NCI-H2196 (cell line): ENCODE results near the gene NOS1AP.
"Not testable (repeated sequence)": the region's sequence is repeated elsewhere in the genome, so short reads cannot be mapped to it uniquely, and the experiment has no call there.

Experiments used
- DNase-seq: peaks from one replicate; lab custom pipeline; 2025; ENCODE audit not compliant: unreplicated experiment; lab: John Stamatoyannopoulos, UW

The NOS1AP gene

DNA sequence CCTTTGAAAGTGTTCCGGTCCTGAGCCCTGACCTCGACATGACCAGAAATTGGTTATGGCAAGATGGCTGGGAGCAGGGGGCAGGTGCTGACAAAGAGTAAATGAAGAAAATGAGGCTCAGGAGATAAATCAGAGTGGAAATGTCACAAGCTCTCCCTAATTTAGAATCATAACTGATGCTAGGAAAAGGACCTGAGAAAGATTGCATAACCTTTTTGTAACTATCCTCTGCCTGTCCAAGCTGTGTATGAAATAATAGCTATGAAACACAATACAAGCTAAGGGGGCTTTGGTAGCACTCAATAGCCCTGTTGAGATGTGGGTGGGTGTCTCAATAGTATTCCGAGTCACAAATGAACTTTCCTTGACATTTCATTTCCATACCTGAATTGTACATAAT, 12.9 kb upstream of the NOS1AP start:
- no peak for DNase-seq

DNA sequence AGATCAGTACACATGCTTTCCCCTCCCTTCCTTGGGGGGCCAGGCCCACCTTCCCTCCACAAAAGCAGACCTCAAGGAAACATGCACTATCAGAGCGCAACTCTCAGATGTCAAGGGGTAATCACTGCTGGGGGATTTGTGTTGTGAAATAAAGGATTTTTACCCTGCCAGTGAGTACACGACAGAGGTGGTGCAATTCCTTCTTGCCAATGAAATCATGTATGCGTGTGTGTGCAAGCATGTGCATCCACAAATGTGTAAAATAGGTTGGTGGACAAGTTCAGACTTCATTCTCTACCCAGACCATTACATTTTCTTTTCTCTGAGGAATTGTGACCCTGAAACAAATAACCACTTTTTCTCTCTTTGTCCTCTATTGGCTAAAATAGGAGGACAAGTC, 9.8 kb upstream of the NOS1AP start:
- DNase-seq: no peak

DNA sequence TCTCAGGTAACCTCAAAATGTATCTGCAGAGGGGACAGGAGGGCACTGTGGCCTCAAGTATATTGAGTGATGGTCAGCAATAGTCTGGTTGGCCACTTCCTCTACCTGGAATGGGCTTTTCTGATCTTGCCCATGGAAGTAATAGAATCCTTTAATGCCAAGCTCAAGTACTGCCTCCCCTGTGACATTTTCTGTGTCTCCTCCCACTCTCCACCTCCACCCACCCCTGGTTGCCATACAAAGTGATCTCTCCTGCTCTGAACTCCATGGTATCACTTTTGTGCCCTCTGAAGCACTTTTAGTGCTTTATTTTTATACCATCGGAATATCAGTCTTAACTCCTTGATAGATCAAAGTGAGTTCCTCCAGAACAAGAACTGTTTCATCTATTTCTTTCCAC, 9.2 kb upstream of the NOS1AP start:
- DNase-seq: no peak

DNA sequence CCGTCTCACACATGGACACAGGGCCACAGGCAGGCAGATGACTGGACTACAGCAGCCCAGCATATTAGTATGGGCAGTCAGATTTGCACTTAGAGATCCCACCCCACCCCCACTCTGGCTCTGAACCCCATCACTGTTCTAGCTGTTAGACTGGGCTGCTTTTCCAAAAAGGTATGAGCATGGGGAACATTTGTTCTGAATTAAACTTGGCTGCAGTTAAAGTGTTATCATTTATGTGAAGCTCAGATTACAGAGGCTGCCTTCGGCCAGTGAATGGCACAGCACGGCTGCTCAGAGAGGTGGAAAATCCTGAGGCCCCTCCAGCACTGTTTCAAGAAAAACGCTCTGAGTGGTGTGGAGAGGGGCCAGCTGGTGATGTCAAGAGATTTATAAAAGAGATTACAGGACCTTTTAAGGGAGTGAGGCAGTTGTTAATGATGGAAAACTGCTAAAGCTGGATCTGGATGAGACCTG, 6.9 kb upstream of the NOS1AP start:
- peak; percentile 70 for DNase-seq

DNA sequence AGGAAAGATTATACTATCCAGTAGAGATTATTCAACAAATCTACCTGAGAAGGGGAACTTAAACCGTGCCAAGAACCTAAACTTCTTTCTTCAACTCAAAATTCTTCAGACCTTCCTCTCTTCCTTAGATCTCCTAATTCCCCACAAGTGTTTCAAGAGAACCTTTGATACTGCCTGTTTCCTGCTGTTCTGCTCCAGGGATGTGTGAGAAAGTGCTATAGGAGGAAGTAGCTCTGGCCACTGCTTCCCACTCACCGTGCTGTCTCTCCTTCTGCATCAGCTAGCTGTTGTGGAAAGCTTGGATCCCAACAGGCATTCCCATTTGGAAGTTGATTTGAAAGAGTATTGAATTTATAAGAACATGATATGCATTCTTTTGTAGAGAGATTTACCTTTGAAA, 4.5 kb upstream of the NOS1AP start:
- DNase-seq: no peak

DNA sequence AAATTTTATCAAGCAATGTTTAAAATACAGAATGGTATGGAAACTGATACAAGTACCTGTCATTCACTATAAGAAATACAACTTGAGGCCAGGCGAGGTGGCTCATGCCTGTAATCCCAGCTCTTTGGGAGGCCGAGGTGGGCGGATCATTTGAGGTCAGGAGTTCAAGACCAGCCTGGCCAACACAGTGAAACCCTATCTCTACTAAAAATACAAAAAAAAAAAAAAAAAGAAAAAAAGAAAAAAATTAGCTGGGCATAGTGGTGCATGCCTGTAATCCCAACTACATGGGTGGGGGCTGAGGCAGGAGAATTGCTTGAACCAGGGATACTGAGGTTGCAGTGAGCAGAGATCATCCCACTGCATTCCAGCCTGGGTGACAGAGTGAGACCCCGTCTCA, 2.7 kb upstream of the NOS1AP start:
- DNase-seq: not testable (repeated sequence)

DNA sequence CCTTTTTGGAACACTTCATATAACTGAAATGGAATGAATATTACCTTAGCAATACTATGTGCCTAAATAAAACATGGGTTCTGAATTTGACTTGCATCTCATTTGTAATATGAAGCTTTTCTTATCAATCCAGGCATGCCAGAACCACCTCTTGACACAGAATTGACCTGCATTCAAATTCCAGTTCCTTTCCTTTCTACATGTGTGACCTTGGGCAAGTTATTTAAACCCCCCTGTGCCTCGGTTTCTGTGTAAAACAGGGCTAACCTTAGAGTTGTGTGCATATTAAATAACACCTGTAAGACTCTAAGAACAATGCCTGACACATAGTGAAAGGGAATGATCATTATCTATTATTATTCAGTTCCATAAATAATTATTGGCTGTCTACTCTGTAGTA, 2.0 kb upstream of the NOS1AP start:
- no peak for DNase-seq

DNA sequence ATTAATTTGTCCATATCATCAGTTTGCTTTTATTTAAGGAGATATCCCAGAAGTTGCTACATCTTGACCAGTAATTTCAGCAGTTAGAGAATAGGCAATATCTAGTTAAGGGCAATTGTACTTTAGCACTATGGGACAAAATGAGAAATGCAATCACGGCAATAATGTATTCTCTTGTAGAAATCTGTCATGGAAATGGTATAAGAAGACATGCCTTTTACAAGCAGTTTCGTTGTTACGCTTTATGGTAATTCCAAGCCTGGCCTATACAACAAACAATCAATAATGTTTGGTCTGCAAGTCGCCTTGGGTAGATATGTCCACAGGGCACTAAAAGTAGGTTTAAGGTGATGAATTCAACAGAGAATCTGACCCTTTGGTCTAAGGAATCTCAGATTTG, 1.2 kb upstream of the NOS1AP start:
- no peak for DNase-seq

DNA sequence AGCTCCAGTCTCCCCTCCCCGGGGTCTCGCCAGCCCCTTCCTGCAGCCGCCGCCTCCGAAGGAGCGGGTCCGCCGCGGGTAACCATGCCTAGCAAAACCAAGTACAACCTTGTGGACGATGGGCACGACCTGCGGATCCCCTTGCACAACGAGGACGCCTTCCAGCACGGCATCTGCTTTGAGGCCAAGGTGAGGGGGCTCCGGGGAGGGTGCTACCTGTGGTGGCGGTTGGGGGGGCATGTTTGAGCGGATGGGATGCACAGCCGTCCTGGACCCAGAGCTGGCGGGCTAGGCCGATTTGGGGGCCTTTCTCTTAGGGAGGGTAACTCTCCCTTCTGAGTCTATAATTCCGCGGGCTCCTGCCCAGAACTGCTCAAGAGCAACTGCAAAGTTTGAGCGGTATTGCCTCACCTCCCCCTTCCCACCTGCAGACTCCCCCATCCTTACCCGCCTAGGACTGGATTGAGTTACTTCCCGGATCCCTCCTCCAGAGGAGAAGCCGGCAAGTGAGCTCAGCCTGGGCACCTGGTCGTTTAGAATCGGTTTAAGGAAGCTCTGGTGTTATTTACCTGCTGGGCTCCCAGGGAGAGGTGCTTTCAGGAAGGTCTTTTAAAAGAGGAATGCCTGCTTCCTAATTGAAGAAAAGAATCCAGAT, 730 bp downstream of the NOS1AP start:
- peak; percentile 44 for DNase-seq

DNA sequence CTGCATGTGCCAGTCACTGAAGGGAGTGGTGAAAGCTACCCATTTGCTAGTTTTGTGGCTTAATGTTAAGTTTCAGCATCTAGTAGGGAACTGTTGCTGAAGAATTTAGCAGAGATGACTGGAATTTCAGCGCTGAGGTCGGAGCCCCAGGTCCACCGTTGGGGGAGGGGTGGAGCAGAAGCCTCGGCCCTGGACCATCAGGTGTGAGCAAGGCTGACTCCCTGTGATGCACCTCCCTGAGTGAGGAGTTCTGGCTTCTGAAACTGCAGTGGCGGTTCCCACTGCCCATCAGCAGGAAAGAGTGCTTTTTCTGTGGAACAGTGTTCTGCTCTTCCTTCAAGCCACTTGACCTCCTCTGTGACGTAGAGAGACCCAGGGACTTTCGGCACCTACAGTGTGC, 1.3 kb downstream of the NOS1AP start:
- DNase-seq: no peak

DNA sequence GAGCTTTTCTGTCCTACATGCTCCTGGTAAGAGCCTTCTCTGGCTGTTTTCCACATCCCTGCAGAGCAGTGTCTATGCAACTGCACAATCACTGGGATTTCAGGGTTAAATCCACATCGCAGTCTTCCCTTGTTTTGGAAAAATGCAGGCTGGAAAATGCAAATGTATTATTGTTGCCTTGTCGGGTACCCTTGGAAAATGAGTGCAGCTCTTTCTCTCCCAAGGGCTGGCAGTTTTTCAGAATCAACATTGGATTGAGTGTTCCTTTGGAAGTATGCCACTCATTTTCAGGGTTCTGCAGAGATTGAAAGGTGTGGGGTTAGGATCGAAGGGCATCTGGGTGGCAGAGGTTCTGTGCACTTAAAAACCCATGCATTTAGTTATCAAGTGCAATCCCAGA, 3.2 kb downstream of the NOS1AP start:
- DNase-seq: no peak

DNA sequence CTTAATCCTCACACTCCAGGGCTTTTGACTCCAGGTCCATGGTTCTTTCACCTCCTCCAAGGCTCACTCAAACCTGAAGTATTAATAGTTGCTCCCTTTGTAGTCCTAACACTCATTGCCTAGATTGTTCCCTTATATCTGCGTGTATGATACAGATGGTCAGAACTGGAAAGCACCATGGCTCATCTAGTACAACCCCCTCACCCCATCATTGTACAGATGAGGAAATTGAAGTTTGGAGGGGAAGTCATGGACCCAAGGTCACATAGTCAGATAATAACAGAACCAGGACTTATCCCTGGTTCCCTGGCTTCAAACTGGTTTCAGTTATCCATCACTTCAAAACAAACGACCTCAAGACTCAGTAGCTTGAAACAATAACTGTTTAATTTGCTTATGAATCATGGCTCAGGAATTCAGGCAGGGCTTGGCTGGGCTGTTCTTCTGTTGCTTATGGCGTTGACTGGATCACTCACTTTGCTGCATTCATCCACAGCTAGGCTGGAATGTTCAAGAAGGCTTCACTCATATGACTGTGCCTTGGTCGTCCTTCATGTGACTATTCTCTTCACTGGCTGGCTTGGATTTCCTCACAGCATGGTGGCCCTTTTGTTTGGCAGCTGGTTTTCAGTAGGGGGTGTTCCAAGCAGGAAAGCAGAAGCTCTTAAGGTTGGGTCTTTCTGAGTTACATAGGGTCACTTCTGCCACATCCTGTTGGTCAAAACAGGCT, 5.0 kb downstream of the NOS1AP start:
- no peak for DNase-seq

DNA sequence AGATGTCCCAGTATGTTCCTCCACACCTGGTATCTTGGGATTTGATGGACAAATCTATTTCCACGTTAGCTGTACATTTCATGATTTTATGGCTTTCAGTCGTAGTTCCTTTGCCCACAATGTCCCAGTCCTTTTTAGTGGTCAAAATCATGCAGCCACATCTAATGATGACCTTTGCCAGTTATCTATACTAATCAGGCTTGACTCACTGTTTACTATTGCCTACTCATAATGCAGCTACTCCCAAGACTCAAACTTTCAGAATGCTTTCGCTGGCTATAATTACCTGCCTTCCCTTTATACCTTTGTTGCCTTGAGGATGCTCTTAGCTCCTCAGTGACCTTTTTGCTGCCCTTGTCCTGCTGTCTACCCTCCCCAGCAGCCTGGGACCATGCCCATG, 6.4 kb downstream of the NOS1AP start:
- no peak for DNase-seq

DNA sequence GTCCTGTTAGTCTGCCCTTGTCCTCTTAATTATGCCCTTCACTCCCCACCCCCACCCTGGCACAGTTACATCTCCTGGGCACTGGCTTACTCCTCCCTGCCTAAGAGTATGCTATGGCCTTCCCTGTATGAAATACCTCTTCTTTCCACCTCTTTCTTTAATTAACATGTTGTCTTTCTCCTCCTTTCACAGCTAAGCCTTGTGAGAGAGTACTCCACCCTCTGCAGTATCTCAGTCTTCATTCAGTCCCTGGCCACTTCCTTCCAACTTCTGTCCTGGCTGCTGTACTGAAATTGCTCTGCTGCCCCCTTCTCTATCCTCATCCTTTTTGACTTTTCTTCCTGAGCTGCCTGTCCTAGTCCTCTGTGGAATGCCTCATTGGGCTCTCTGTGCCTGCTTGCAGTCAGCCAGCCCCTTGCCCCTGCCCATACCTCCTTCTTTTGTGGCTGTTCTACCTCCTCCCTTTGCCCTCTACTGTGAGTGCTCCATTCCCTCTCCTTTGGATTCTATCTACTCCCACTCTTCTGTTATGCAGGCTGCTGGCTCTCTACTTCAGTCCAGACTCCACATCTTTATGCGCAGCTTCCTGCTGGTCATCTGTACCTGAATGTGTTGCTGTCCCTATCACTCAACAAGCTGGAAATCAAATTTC, 8.3 kb downstream of the NOS1AP start:
- no peak for DNase-seq

DNA sequence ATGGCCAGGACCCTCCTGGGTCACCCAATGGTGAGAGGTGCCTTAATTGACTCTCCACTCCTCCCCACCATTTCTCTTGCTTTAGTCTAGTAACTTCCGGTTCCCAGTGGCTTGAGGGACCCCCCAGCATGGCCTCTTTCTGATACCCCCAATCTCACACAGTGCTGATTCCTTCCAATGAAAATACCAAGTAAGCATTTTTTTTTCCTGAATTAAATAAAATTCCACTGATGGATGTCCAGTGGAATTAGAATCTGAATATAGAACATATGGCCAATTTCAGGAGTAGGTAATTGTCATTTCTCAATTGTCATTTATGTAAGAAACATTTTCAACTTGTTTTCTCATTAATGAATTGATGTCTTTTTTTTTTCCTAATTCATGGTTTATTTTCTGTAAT, 9.5 kb downstream of the NOS1AP start:
- no peak for DNase-seq

DNA sequence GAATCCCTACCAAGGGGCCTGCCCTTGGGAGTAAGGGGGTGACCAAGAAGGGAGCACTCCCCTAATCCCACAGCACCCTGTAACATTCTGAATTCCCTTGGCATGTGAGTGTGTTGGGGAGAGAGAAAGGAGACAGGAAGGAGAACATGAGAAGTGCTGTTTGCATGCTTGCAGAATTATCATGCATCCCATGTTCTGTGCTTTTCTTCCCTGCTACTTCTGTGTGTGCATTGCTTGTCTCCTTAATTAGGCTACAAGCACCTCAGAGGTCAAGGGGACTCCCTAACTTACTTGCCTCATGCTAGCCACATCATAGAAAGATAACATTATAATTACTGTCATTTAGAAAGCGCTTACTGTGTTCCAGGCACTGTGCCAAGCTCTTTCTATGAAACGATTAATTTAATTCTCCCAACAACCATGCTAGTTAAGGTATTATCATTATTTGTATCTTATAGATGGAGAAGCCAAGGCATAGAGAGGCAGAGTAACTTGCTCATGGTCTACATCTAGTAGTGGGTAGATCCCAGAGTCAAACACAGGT, 11.1 kb downstream of the NOS1AP start:
- DNase-seq: no peak

DNA sequence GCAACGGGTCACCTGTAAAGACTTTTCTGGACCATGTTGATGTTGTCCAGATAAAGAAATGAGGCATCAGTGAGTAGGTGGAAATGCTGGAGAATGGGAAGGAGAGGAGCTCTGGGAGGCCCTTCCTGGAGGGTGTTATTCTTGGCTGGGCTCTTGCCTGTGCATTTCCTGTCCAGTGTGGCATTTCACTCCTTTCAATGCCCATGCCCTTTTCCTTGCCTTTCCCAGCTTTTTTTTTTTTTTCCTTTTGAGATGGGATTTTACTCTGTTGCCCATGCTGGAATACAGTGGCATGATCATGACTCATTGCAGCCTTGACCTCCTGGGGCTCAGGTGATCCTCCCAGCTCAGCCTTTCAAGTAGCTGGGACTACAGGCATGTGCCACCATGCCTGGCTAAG, 11.8 kb downstream of the NOS1AP start:
- DNase-seq: no peak

DNA sequence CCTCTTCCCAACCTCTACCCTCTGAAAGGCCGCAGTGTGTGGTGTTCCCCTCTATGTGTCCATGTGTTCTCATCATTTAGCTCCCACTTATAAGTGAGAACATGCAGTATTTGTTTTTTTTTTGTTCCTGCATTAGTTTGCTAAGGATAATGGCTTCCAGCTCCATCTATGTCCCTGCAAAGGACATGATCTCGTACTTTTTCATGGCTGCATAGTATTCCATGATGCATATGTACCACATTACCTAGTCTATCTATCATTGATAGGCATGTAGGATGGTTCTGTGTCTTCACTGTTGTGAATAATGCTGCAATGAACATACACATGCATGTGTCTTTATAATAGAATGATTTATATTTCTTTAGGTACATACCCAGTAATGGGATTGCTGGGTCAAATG, 12.6 kb downstream of the NOS1AP start:
- not testable (repeated sequence) for DNase-seq

DNA sequence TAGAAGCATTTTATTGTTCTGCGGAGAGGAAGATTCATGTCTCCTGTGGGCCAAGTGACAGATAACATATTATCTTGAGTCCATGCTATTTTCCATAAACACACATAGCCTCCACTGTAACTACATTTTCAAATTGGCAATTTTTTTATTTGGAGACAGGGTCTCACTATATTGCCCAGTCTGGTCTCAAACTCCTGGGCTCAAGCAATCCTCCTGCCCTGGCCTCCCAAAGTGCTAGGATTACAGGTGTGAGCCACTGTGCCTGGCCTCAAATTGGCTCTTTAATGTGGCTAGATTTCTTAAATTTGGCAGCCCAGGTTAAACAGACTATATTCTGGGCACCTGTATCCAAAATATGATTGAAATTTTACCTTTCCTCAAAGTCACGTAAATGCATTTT, 13.8 kb downstream of the NOS1AP start:
- no peak for DNase-seq

DNA sequence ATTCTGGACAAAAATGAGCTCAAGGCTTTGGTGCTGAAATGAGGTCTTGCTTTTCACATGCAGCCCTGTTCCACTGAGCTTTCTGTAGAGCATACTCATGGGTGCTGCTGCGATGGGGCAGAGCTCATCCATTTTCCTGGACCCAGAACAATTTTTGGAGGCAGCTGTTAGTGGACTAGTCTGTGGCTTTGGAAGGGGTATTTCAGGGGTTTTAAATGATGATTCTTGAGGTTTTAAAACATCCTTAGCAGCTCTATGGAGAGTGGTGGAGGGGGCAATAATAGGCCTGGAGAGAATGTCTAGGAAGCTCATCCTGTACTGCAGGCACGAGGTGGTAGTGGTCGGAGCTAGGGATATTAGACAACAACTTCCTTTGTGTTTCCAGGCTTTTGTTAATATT, 16.5 kb downstream of the NOS1AP start:
- DNase-seq: no peak

DNA sequence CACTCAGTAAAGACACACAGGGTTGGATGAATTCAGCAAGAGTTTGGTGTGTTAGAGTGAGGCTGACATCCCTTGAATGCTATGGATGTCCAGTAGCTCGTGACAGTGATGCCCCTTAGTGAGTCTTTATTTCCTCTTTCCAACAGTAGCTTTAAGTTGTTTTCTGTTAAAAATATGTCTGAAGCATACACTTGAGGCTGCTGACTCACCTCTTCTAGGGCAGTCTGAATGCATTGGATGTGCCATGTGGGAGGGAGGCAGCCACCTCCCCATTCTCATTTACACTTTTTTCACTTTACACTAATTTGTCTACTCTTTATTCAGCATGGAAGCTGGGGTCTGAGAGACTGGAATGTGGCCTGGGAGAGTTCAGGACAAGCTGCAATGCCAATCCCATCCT, 17.6 kb downstream of the NOS1AP start:
- DNase-seq: no peak

DNA sequence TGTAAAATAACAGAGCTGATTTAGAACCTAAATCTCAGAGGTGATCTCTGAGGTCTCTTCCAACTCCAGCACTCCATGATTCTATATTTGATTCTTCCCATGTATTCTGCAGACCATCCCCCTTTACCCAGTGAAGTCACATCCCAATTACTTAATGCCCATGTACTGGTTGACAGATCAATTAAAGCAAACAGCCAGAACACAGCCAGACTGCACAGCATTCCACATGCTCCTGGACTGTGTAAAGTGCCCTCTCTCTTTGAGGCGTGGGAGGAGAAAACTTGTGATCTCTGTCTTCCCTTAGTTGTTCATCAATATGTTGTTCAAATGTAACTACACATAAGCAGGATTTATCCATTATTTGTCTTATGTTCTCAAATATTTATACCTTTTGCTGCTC, 18.1 kb downstream of the NOS1AP start:
- DNase-seq: no peak
